Endothelial cell of umbilical vein (primary cell): ENCODE data around the gene GULP1. TPM values are rescaled to one million over a fixed set of nuclear protein-coding genes. Genes with fewer than 3 reads are reported as not detected.

Experiments
- BruUV-seq: library from RNA; stranded (reverse); fragments of 400-500 nt; replicated peaks from 2 replicates; lab custom pipeline; 2021; lab: Mats Ljungman, UMichigan
- CTCF ChIA-PET: fragments of 300-600, 350-600 bp; sonication (Branson Sonifier 250); formaldehyde crosslinking; loops from one replicate; lab custom pipeline; 2021; ENCODE audit warnings: antibody characterized with exemption, inconsistent platforms; lab: Charles Lee
- POLR2A ChIA-PET: fragments of 300-600, 350-600 bp; sonication (Branson Sonifier 250); formaldehyde crosslinking; loops from one replicate; lab custom pipeline; 2021; ENCODE audit warnings: antibody characterized with exemption, inconsistent platforms; lab: Charles Lee
- DNase-seq: peaks from one replicate; pipeline ENCODE4 v3.0.0-alpha.2; 2011; ENCODE audit warnings: low read depth, low spot score
- FAIRE-seq: peaks from 2 replicates; lab custom pipeline; 2011; peaks lifted over from hg19 to GRCh38; lab: Jason Lieb, UNC
- H2AFZ ChIP-seq: 2 replicates; pipeline ENCODE4 v1.6.0; 2012; ENCODE audit warnings: low read depth, low read length, control low read depth, inconsistent platforms
- H3K27ac ChIP-seq: 2 replicates; pipeline ENCODE4 v1.5.1; 2011; ENCODE audit warnings: low read depth, mild to moderate bottlenecking, control low read depth, low read length, moderate library complexity; ENCODE audit not compliant: insufficient read depth
- H3K27me3 ChIP-seq, 2 experiments: 2 replicates each; pipeline versions ENCODE4 v1.6.0 to v1.6.1; 2011; ENCODE audit warnings: low read length in 2 of 2, mixed read lengths in 1 of 2; ENCODE audit not compliant: control insufficient read depth in 2 of 2, insufficient read depth in 2 of 2
- H3K36me3 ChIP-seq, 2 experiments: 2 replicates in 1 of 2; 3 replicates in 1 of 2; pipeline ENCODE4 v1.5.1; 2011; ENCODE audit warnings: low read length in 2 of 2, mild to moderate bottlenecking in 1 of 2, moderate library complexity in 1 of 2; ENCODE audit not compliant: control insufficient read depth in 2 of 2, insufficient read depth in 2 of 2; ENCODE audit errors: extremely low read depth in 1 of 2
- H3K4me1 ChIP-seq: 3 replicates; pipeline ENCODE4 v1.5.1; 2011; ENCODE audit warnings: mild to moderate bottlenecking, low read length; ENCODE audit not compliant: control insufficient read depth, insufficient read depth; ENCODE audit errors: extremely low read depth
- H3K4me2 ChIP-seq: 2 replicates; pipeline ENCODE4 v1.6.1; 2011; ENCODE audit warnings: low read length, control low read depth, mixed read lengths; ENCODE audit not compliant: insufficient read depth
- H3K4me3 ChIP-seq, 3 experiments: fragments of 200-600 bp in 1 of 3; sonication (generic), shearing (Covaris generic) in 1 of 3; replicated peaks in 1 of 3; 2 replicates each; pipeline ENCODE4 v1.5.1; 2011 to 2016; ENCODE audit warnings: control low read depth in 3 of 3, low read length in 3 of 3, mild to moderate bottlenecking in 2 of 3, inconsistent platforms in 1 of 3, low read depth in 1 of 3, moderate library complexity in 1 of 3; ENCODE audit not compliant: insufficient read depth in 1 of 3
- H3K79me2 ChIP-seq: 2 replicates; pipeline ENCODE4 v1.6.0; 2012; ENCODE audit warnings: low read length, inconsistent platforms; ENCODE audit not compliant: control insufficient read depth, insufficient read depth
- H3K9ac ChIP-seq: replicated peaks from 2 replicates; pipeline ENCODE3; 2011; ENCODE audit warnings: low read length, control low read depth; ENCODE audit not compliant: insufficient read depth; ENCODE audit errors: extremely low read depth
- H3K9me1 ChIP-seq: replicated peaks from 3 replicates; pipeline ENCODE4 v1.6.0; 2011; ENCODE audit warnings: mild to moderate bottlenecking, low read length; ENCODE audit not compliant: control insufficient read depth, insufficient read depth; ENCODE audit errors: extremely low read depth
- H3K9me3 ChIP-seq: replicated peaks from 2 replicates; pipeline ENCODE4 v1.5.1; 2012; ENCODE audit warnings: low read length, inconsistent platforms; ENCODE audit not compliant: control insufficient read depth, insufficient read depth
- H4K20me1 ChIP-seq: replicated peaks from 2 replicates; pipeline ENCODE3; 2011; ENCODE audit warnings: mild to moderate bottlenecking, low read length; ENCODE audit not compliant: control insufficient read depth, insufficient read depth; ENCODE audit errors: extremely low read depth
- EZH2 ChIP-seq: IDR thresholded peaks from 2 replicates; pipeline ENCODE4 v1.6.1; 2012; ENCODE audit warnings: borderline replicate concordance, low read depth, mild to moderate bottlenecking, moderate library complexity, low read length, inconsistent platforms; ENCODE audit not compliant: severe bottlenecking
- FOS ChIP-seq: IDR thresholded peaks from 2 replicates; pipeline ENCODE4 v1.6.1; 2011; ENCODE audit warnings: mild to moderate bottlenecking, low read length, moderate library complexity, borderline replicate concordance; ENCODE audit not compliant: insufficient read depth
- GATA2 ChIP-seq: IDR thresholded peaks from 2 replicates; pipeline ENCODE4 v1.7.0; 2011; ENCODE audit warnings: low read depth, mild to moderate bottlenecking, moderate library complexity, mixed read lengths, low read length; ENCODE audit not compliant: insufficient read length, insufficient read depth
- JUN ChIP-seq: IDR thresholded peaks from 2 replicates; pipeline ENCODE4 v1.6.1; 2011; ENCODE audit warnings: borderline replicate concordance, low read depth; ENCODE audit not compliant: insufficient read length, insufficient read depth
- MYC ChIP-seq: IDR thresholded peaks from one replicate; pipeline ENCODE4 v1.6.1; 2011; ENCODE audit warnings: mild to moderate bottlenecking, low read depth, low read length
- POLR2A ChIP-seq: IDR thresholded peaks from 2 replicates; pipeline ENCODE4 v1.6.1; 2012; ENCODE audit warnings: low read depth, mild to moderate bottlenecking, control low read depth, low read length
- POLR2AphosphoS5 ChIP-seq: IDR thresholded peaks from 2 replicates; pipeline ENCODE4 v1.6.1; 2012; ENCODE audit warnings: low read depth, mild to moderate bottlenecking, control low read depth, low read length, moderate library complexity; ENCODE audit not compliant: insufficient read depth
- dilution Hi-C: fragments of 300-500 bp; cut with MboI; formaldehyde crosslinking; loops from one replicate; pipeline ENCODE4 v1.15.0; 2019; ENCODE audit warnings: low sequenced_read_pairs; ENCODE audit not compliant: extremely low pct_ligation_motif_present
- intact Hi-C: fragments of 100-400 bp; cut with micrococcal nuclease; formaldehyde crosslinking; loops from one replicate; pipeline ENCODE4 v1.10.0; 2022
- polyA plus RNA-seq, 4 experiments: library from polyadenylated mRNA; depleted of rRNA in 3 of 4; stranded (reverse) in 3 of 4; unstranded in 1 of 4; fragments of >200 nt; gene quantifications; 2 replicates each; pipeline versions ENCODE4 v1.2.1 to v1.2.3, GENCODE V29; 2011 to 2012; ENCODE audit warnings: missing spikeins in 1 of 4
- total RNA-seq: library from RNA; stranded (reverse); gene quantifications from 2 replicates; pipeline ENCODE4 v1.2.3, GENCODE V29; 2021
- TF ChIP-seq, protein P1 (sequence below), 2 donors: IDR thresholded peaks; 1 replicate in 1 of 2; 2 replicates in 1 of 2; pipeline ENCODE4 v1.5.1; 2011; ENCODE audit warnings: low read length in 2 of 2, mild to moderate bottlenecking in 2 of 2, moderate library complexity in 2 of 2, control low read depth in 1 of 2, inconsistent platforms in 1 of 2, low read depth in 1 of 2; ENCODE audit not compliant: insufficient read depth in 1 of 2; ENCODE audit errors: extremely low read depth in 1 of 2
- TF ChIP-seq, protein P2 (sequence below): IDR thresholded peaks from 2 replicates; pipeline ENCODE4 v1.6.1; 2011; ENCODE audit not compliant: insufficient read depth, insufficient read length

The GULP1 gene
- total and polyA plus RNA-seq, 2 donors (not counting 3 experiments of a cell fraction or from before 2014, with no cell fraction given), result 24.4 to 53.8 TPM

DNA sequence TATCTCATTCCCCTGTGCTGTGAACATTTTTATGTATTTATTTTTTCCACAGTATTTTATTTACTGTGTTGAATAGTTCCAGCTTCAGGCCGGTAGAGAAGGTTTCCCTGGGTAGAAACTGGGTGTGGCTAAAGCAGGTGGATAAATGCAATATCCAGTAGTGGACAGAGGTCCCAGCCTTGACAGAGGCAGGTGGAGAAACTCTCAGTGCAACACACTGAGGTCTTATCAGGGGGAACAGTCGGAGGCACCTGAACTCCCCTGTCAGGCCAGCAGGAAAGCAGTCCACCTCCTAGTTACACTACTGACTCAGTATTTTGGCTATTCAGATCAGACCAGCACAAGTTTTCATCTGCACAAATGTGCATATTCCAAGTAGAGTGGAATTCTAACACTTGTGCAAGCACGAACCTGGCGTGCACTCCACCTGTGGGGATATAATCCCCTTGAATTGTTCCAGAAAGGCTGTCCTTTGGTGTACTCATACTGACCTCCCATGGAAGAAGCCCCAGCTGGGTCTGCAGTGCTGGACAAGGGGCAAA, 103.3 kb downstream of the GULP1 start:
- Histone ChIP-seq H2AFZ (no peak overlapping the region), H3K9me1 (no peaks in the 10 kb centered on the region), H3K27me3 (no peaks in the 10 kb centered on the region), H3K36me3 (no peaks in the 10 kb centered on the region), H3K4me3 (no peak overlapping the region), H4K20me1 (no peaks in the 10 kb centered on the region), H3K4me1 (no peaks in the 10 kb centered on the region), H3K9ac (no peak overlapping the region), H3K27ac (no peak overlapping the region), H3K4me2 (no peak overlapping the region), H3K79me2 (peaks cover 11% of the 10 kb centered on the region), H3K9me3 (no peaks in the 10 kb centered on the region)
- dilution Hi-C loops, result no loop called here
- DNase-seq (no peak), FAIRE-seq (no peak)
- ChIA-PET CTCF (no interaction called here), POLR2A (no interaction called here)
- intact Hi-C loops, result no loop called here
- no TSS peak for BruUV-seq
- TF ChIP-seq FOS (no peak), POLR2AphosphoS5 (no peak), GATA2 (no peak), EZH2 (no peak), POLR2A (no peak), JUN (no peak), MYC (no peak)
- TF ChIP-seq, protein P1, sequence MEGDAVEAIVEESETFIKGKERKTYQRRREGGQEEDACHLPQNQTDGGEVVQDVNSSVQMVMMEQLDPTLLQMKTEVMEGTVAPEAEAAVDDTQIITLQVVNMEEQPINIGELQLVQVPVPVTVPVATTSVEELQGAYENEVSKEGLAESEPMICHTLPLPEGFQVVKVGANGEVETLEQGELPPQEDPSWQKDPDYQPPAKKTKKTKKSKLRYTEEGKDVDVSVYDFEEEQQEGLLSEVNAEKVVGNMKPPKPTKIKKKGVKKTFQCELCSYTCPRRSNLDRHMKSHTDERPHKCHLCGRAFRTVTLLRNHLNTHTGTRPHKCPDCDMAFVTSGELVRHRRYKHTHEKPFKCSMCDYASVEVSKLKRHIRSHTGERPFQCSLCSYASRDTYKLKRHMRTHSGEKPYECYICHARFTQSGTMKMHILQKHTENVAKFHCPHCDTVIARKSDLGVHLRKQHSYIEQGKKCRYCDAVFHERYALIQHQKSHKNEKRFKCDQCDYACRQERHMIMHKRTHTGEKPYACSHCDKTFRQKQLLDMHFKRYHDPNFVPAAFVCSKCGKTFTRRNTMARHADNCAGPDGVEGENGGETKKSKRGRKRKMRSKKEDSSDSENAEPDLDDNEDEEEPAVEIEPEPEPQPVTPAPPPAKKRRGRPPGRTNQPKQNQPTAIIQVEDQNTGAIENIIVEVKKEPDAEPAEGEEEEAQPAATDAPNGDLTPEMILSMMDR (IDR thresholded peaks at IDR 0.05; ENCODE audit: extremely low read depth in 1 of 2, insufficient read depth in 1 of 2, low read depth in 1 of 2, low read length in 2 of 2), result no peak
- TF ChIP-seq, protein P2, sequence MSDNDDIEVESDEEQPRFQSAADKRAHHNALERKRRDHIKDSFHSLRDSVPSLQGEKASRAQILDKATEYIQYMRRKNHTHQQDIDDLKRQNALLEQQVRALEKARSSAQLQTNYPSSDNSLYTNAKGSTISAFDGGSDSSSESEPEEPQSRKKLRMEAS, result no peak
